GM23338 (cell line): ENCODE data around the gene SYT17. TPM values are rescaled to one million over a fixed set of nuclear protein-coding genes. Genes with fewer than 3 reads are reported as not detected.

ENCODE experiments used
- ATAC-seq: fragments of 200-7000 bp; cut with Tn5 transposase; 3 replicates; pipeline ENCODE4 v1.9.1; 2020
- DNase-seq: peaks from one replicate; pipeline ENCODE4 v3.0.0-alpha.2; 2015; ENCODE audit warnings: low spot score
- H2AFZ ChIP-seq: fragments of 200-600 bp; sonication (generic); 2 replicates; pipeline ENCODE4 v1.8.0; 2016; ENCODE audit warnings: antibody characterized with exemption, mild to moderate bottlenecking, moderate library complexity
- H3F3A ChIP-seq: fragments of 200-600 bp; sonication (generic); replicated peaks from 2 replicates; pipeline ENCODE4 v1.8.0; 2017; ENCODE audit warnings: antibody characterized with exemption, mixed run types, low read depth
- H3K27ac ChIP-seq: fragments of 200-600 bp; sonication (generic); 2 replicates; pipeline ENCODE4 v1.6.1; 2016; ENCODE audit warnings: low read depth
- H3K27me3 ChIP-seq: fragments of 200-600 bp; sonication (generic); 2 replicates; pipeline ENCODE4 v1.8.0; 2016; ENCODE audit warnings: mild to moderate bottlenecking, mixed run types, moderate library complexity; ENCODE audit not compliant: insufficient read depth
- H3K36me3 ChIP-seq: fragments of 200-600 bp; sonication (generic); 2 replicates; pipeline ENCODE4 v1.8.0; 2016; ENCODE audit warnings: mild to moderate bottlenecking; ENCODE audit not compliant: insufficient read depth
- H3K4me1 ChIP-seq: fragments of 200-600 bp; sonication (generic); 2 replicates; pipeline ENCODE4 v1.8.0; 2016; ENCODE audit warnings: mild to moderate bottlenecking, moderate library complexity; ENCODE audit not compliant: insufficient read depth
- H3K4me2 ChIP-seq: fragments of 200-600 bp; sonication (generic); 2 replicates; pipeline ENCODE4 v1.7.1; 2017; ENCODE audit warnings: mixed run types
- H3K4me3 ChIP-seq: fragments of 200-600 bp; sonication (generic); 2 replicates; pipeline ENCODE4 v1.6.1; 2016; ENCODE audit warnings: mixed run types
- H3K79me2 ChIP-seq: fragments of 200-600 bp; sonication (generic); replicated peaks from 2 replicates; pipeline ENCODE4 v1.8.0; 2017; ENCODE audit warnings: mild to moderate bottlenecking; ENCODE audit not compliant: insufficient read depth
- H3K9me2 ChIP-seq: fragments of 200-600 bp; sonication (generic); 2 replicates; pipeline ENCODE4 v1.8.0; 2017; ENCODE audit not compliant: insufficient read depth
- H4K20me1 ChIP-seq: fragments of 200-600 bp; sonication (generic); replicated peaks from 2 replicates; pipeline ENCODE4 v1.8.0; 2017; ENCODE audit warnings: mild to moderate bottlenecking; ENCODE audit not compliant: insufficient read depth
- H3K27ac Mint-ChIP-seq: 2 replicates; pipeline ENCODE4 v1.8.0; 2020; ENCODE audit warnings: inconsistent platforms, mild to moderate bottlenecking, moderate library complexity, mixed read lengths
- H3K27me3 Mint-ChIP-seq: 3 replicates; pipeline ENCODE4 v1.8.0; 2022; ENCODE audit warnings: low read depth, mild to moderate bottlenecking, moderate library complexity, mixed read lengths, inconsistent platforms; ENCODE audit not compliant: insufficient read depth, poor library complexity
- H3K36me3 Mint-ChIP-seq: 3 replicates; pipeline ENCODE4 v1.8.0; 2021; ENCODE audit warnings: low read depth, mild to moderate bottlenecking, inconsistent platforms, moderate library complexity, mixed read lengths
- H3K4me1 Mint-ChIP-seq: 3 replicates; pipeline ENCODE4 v1.8.0; 2020; ENCODE audit warnings: mild to moderate bottlenecking, inconsistent platforms, mixed read lengths
- H3K4me3 Mint-ChIP-seq: 3 replicates; pipeline ENCODE4 v1.8.0; 2021; ENCODE audit warnings: moderate library complexity, mild to moderate bottlenecking, inconsistent platforms, mixed read lengths
- H3K9me3 Mint-ChIP-seq: 3 replicates; pipeline ENCODE4 v1.8.0; 2020; ENCODE audit warnings: moderate library complexity, mild to moderate bottlenecking, inconsistent platforms, mixed read lengths
- CREB1 ChIP-seq: fragments of 250-450 bp; sonication (Bioruptor Pico); IDR thresholded peaks from 2 replicates; pipeline ENCODE4 v1.5.0; 2020; ENCODE audit warnings: low read depth, mild to moderate bottlenecking, moderate library complexity
- EZH2 ChIP-seq: fragments of 200-600 bp; sonication (generic); IDR thresholded peaks from one replicate; pipeline ENCODE4 v1.8.0; 2017; ENCODE audit warnings: antibody characterized with exemption, mild to moderate bottlenecking, low read depth; ENCODE audit not compliant: unreplicated experiment
- EZH2phosphoT487 ChIP-seq: fragments of 200-600 bp; sonication (generic); IDR thresholded peaks from one replicate; pipeline ENCODE4 v1.8.1; 2018; ENCODE audit warnings: antibody characterized with exemption; ENCODE audit not compliant: unreplicated experiment
- JUNB ChIP-seq: IDR thresholded peaks from one replicate; pipeline ENCODE4 v1.6.1; 2016; ENCODE audit warnings: antibody characterized with exemption; ENCODE audit not compliant: unreplicated experiment
- NANOG ChIP-seq: IDR thresholded peaks from 2 replicates; pipeline ENCODE4 v1.6.1; 2016; ENCODE audit warnings: antibody characterized with exemption, borderline replicate concordance
- POLR2AphosphoS5 ChIP-seq: IDR thresholded peaks from 2 replicates; pipeline ENCODE4 v1.6.1; 2016; ENCODE audit warnings: antibody characterized with exemption, low read depth
- STAT1 ChIP-seq: IDR thresholded peaks from one replicate; pipeline ENCODE4 v1.6.1; 2016; ENCODE audit warnings: antibody characterized with exemption; ENCODE audit not compliant: unreplicated experiment
- ZNF331 ChIP-seq: fragments of 250-450 bp; sonication (Bioruptor Pico); IDR thresholded peaks from 2 replicates; pipeline ENCODE4 v1.5.0; 2020; ENCODE audit warnings: low read depth, mild to moderate bottlenecking, moderate library complexity
- polyA plus RNA-seq: library from polyadenylated mRNA; unstranded; fragments of >200 nt; fragmentation: Nextera tagmentation; extraction: Ambion mirVana; gene quantifications from 2 replicates; pipeline ENCODE4 v1.2.1, GENCODE V29; 2016
- total RNA-seq: library from RNA; depleted of rRNA; stranded (reverse); fragments of >200 nt; shearing (Covaris generic); gene quantifications from 2 replicates; pipeline ENCODE4 v1.2.3, GENCODE V29; 2014
- TF ChIP-seq, protein P1 (sequence below): IDR thresholded peaks from 2 replicates; pipeline ENCODE4 v1.6.1; 2016; ENCODE audit warnings: antibody characterized with exemption
- TF ChIP-seq, protein P2 (sequence below), 2 experiments: fragments of 200-600 bp in 1 of 2; sonication (generic) in 1 of 2; conservative IDR thresholded peaks; 2 replicates each; pipeline versions ENCODE4 v1.5.1 to v1.6.1; 2016 to 2017; ENCODE audit warnings: antibody characterized with exemption in 2 of 2, low read depth in 2 of 2, mild to moderate bottlenecking in 2 of 2, moderate library complexity in 1 of 2

Gene SYT17
- total and polyA plus RNA-seq, 2 experiments from 2014 or later, result 5.3 to 9.5 TPM

DNA sequence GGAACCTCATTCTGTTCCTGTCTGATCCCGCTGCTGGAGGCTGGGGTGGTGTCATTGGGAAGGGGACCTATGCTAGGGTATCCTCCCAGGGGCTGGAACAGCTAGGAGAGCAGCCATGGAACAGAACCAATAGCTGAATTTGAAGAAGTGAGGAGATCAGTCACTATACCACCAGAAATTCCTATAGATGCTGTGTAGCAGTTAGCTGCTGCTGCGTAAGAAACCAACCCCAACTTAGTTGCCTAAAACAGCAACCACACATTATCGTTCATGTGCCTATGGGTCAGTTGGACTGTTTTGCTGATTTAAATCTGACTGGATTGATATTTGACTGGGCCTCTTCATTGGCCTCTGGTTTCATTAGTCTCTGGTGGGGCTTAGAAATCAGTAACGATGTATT is 20.4 kb upstream of the SYT17 start:
- no peak overlapping the region for H3K27ac ChIP-seq
- Mint-ChIP-seq H3K36me3 (no peaks in the 10 kb centered on the region; the same call in 2 of the 3 replicates), H3K27me3 (peaks cover 2% of the 10 kb centered on the region), H3K9me3 (peaks cover 10% of the 10 kb centered on the region; the same call in 2 of the 3 replicates), H3K4me1 (no peaks in the 10 kb centered on the region; the same call in 2 of the 3 replicates), H3K27ac (no peak overlapping the region), H3K4me3 (no peak overlapping the region)
- TF ChIP-seq, protein P1, sequence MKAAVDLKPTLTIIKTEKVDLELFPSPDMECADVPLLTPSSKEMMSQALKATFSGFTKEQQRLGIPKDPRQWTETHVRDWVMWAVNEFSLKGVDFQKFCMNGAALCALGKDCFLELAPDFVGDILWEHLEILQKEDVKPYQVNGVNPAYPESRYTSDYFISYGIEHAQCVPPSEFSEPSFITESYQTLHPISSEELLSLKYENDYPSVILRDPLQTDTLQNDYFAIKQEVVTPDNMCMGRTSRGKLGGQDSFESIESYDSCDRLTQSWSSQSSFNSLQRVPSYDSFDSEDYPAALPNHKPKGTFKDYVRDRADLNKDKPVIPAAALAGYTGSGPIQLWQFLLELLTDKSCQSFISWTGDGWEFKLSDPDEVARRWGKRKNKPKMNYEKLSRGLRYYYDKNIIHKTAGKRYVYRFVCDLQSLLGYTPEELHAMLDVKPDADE, result no peak
- TF ChIP-seq JUNB (no peak), POLR2AphosphoS5 (no peak), EZH2 (no peak)
- H2AFZ ChIP-seq, result no peak overlapping the region
- ATAC-seq (no peak), DNase-seq (no peak)
- no peak overlapping the region for H3K4me3 ChIP-seq
- H3K9me2 ChIP-seq, result 0 out of 2 replicates have a peak, but pooled peaks cover 2% of the 10 kb centered on the region
- H3K36me3 ChIP-seq, result no peaks in the 10 kb centered on the region
- H3K4me2 ChIP-seq, result no peak overlapping the region
- no peaks in the 10 kb centered on the region for H3K79me2 ChIP-seq
- H4K20me1 ChIP-seq, result no peaks in the 10 kb centered on the region
- H3K27me3 ChIP-seq, result no peaks in the 10 kb centered on the region
- H3K4me1 ChIP-seq, result no peaks in the 10 kb centered on the region
- H3F3A ChIP-seq, result no peaks in the 10 kb centered on the region

DNA sequence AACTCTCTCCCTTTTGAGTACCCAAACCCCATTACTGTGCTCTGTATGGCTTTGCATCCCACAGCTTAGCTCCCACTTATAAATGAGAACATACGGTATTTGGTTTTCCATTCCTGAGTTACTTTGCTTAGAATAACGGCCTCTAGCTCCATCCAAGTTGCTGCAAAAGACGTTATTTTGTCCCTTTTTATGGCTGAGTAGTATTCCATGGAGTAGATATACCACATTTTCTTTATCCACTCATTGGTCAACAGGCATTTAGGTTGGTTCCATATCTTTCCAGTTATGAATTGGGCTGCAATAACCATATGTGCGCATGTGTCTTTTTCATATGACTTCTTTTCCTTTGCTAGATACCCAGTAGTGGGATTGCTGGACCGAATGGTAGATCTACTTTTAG is 19.9 kb upstream of the SYT17 start:
- Histone ChIP-seq H3K27ac (no peak overlapping the region), H3K36me3 (no peaks in the 10 kb centered on the region), H2AFZ (no peak overlapping the region), H3K9me2 (0 out of 2 replicates have a peak, but pooled peaks cover 2% of the 10 kb centered on the region), H3K4me1 (no peaks in the 10 kb centered on the region), H3K79me2 (no peaks in the 10 kb centered on the region), H4K20me1 (no peaks in the 10 kb centered on the region), H3K4me2 (no peak overlapping the region), H3K4me3 (no peak overlapping the region), H3F3A (no peaks in the 10 kb centered on the region), H3K27me3 (no peaks in the 10 kb centered on the region)
- Mint-ChIP-seq H3K4me1 (no peaks in the 10 kb centered on the region; the same call in 2 of the 3 replicates), H3K27ac (no peak overlapping the region), H3K27me3 (peaks cover 3% of the 10 kb centered on the region), H3K36me3 (no peaks in the 10 kb centered on the region; the same call in 2 of the 3 replicates), H3K9me3 (peaks cover 10% of the 10 kb centered on the region; the same call in 2 of the 3 replicates), H3K4me3 (no peak overlapping the region)
- TF ChIP-seq POLR2AphosphoS5 (no peak), STAT1 (no peak), EZH2phosphoT487 (no peak), ZNF331 (no peak)
- DNase-seq (no peak), ATAC-seq (no peak)

DNA sequence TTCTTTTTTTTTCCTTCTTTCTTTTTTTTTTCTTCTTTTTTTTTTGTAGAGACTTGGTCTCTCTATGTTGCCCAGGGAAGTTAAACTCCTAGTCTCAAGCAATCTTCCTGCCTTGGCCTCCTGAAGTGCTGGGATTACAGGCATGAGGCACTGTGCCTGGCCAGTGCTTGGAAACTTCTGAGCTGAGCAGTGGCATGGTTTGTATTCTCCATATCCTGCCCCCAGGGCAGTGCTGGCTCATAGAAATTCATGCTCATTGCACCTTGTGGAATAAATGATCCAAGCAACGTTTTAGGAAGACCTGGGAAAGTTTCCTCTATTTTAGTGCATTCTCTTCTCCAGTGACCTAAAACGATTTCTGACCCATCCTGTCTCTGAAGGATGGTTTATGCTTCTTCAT is 16.7 kb upstream of the SYT17 start:
- H4K20me1 ChIP-seq, result no peaks in the 10 kb centered on the region
- TF ChIP-seq NANOG (no peak), POLR2AphosphoS5 (no peak), STAT1 (no peak), CREB1 (CRISPR knock-in tag) (no peak)
- TF ChIP-seq, protein P2, sequence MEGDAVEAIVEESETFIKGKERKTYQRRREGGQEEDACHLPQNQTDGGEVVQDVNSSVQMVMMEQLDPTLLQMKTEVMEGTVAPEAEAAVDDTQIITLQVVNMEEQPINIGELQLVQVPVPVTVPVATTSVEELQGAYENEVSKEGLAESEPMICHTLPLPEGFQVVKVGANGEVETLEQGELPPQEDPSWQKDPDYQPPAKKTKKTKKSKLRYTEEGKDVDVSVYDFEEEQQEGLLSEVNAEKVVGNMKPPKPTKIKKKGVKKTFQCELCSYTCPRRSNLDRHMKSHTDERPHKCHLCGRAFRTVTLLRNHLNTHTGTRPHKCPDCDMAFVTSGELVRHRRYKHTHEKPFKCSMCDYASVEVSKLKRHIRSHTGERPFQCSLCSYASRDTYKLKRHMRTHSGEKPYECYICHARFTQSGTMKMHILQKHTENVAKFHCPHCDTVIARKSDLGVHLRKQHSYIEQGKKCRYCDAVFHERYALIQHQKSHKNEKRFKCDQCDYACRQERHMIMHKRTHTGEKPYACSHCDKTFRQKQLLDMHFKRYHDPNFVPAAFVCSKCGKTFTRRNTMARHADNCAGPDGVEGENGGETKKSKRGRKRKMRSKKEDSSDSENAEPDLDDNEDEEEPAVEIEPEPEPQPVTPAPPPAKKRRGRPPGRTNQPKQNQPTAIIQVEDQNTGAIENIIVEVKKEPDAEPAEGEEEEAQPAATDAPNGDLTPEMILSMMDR (conservative IDR thresholded peaks at IDR 0.05; ENCODE audit: low read depth in 2 of 2), result no peak

More for the DNA sequence above, 16.7 kb upstream of the SYT17 start:
- H3K4me1 ChIP-seq, result no peaks in the 10 kb centered on the region
- H3K9me2 ChIP-seq, result peaks cover 13% of the 10 kb centered on the region
- ATAC-seq (no peak), DNase-seq (no peak)
- no peaks in the 10 kb centered on the region; the same call in 2 of the 3 replicates for H3K36me3 Mint-ChIP-seq
- 0 out of 2 replicates have a peak overlapping the region, but pooled peaks have one; percentile 63 for H2AFZ ChIP-seq
- no peaks in the 10 kb centered on the region for H3K79me2 ChIP-seq
- peaks cover 5% of the 10 kb centered on the region for H3K27me3 Mint-ChIP-seq
- no peak overlapping the region for H3K27ac Mint-ChIP-seq
- no peaks in the 10 kb centered on the region for H3K27me3 ChIP-seq
- H3K9me3 Mint-ChIP-seq, result peaks cover 10% of the 10 kb centered on the region; the same call in 2 of the 3 replicates
- no peak overlapping the region for H3K4me3 ChIP-seq
- no peaks in the 10 kb centered on the region for H3K36me3 ChIP-seq
- no peak overlapping the region for H3K4me3 Mint-ChIP-seq
- H3K27ac ChIP-seq, result no peak overlapping the region
- H3K4me2 ChIP-seq, result no peak overlapping the region
- no peaks in the 10 kb centered on the region; the same call in 2 of the 3 replicates for H3K4me1 Mint-ChIP-seq
- no peaks in the 10 kb centered on the region for H3F3A ChIP-seq
